H9 (cell line): ENCODE measurements around the gene SOX30. TPM values are rescaled to one million over a fixed set of nuclear protein-coding genes. Genes with fewer than 3 reads are reported as not detected.
"Not testable (repeated sequence)": the region's sequence is repeated elsewhere in the genome, so short reads cannot be mapped to it uniquely, and the experiment has no call there.

Source experiments
- DNase-seq: peaks from one replicate; pipeline ENCODE4 v3.0.0-alpha.2; 2017
- H2AFZ ChIP-seq: one replicate; pipeline ENCODE4 v1.6.1; 2013; ENCODE audit warnings: mild to moderate bottlenecking, low read length, control low read depth, moderate library complexity
- H2AK5ac ChIP-seq: 2 replicates; pipeline ENCODE4 v1.6.1; 2013; ENCODE audit warnings: low read length, control low read depth, mixed read lengths; ENCODE audit not compliant: insufficient read length
- H2BK120ac ChIP-seq: one replicate; pipeline ENCODE4 v1.6.1; 2013; ENCODE audit warnings: low read depth, mild to moderate bottlenecking, low read length, control low read depth, inconsistent platforms; ENCODE audit not compliant: poor library complexity, severe bottlenecking
- H2BK12ac ChIP-seq: 2 replicates; pipeline ENCODE4 v1.6.1; 2013; ENCODE audit warnings: low read length, control low read depth, mixed read lengths, low read depth; ENCODE audit not compliant: insufficient read length
- H2BK15ac ChIP-seq: 2 replicates; pipeline ENCODE4 v1.6.1; 2013; ENCODE audit warnings: low read depth, low read length, control low read depth
- H2BK20ac ChIP-seq: one replicate; pipeline ENCODE4 v1.6.1; 2013; ENCODE audit warnings: low read depth, mild to moderate bottlenecking, low read length, control low read depth, inconsistent platforms; ENCODE audit not compliant: poor library complexity, severe bottlenecking
- H2BK5ac ChIP-seq: 2 replicates; pipeline ENCODE4 v1.6.1; 2013; ENCODE audit warnings: low read length, control low read depth, mixed read lengths; ENCODE audit not compliant: insufficient read length
- H3K14ac ChIP-seq: 2 replicates; pipeline ENCODE4 v1.6.1; 2013; ENCODE audit warnings: low read length, control low read depth; ENCODE audit not compliant: insufficient read depth
- H3K18ac ChIP-seq: 2 replicates; pipeline ENCODE4 v1.6.1; 2013; ENCODE audit warnings: low read depth, mild to moderate bottlenecking, mixed read lengths, low read length, control low read depth; ENCODE audit not compliant: insufficient read length
- H3K23ac ChIP-seq: 2 replicates; pipeline ENCODE4 v1.6.1; 2013; ENCODE audit warnings: low read length, control low read depth, mixed read lengths, low read depth; ENCODE audit not compliant: insufficient read length
- H3K23me2 ChIP-seq: 2 replicates; pipeline ENCODE4 v1.6.1; 2013; ENCODE audit warnings: low read depth, mild to moderate bottlenecking, mixed read lengths, low read length, control low read depth; ENCODE audit not compliant: insufficient read length, poor library complexity, severe bottlenecking
- H3K27ac ChIP-seq: 2 replicates; pipeline ENCODE4 v1.5.1; 2013; ENCODE audit warnings: low read length, control low read depth, mixed read lengths, low read depth; ENCODE audit not compliant: insufficient read length
- H3K27me3 ChIP-seq: 2 replicates; pipeline ENCODE4 v1.6.1; 2013; ENCODE audit warnings: low read length, control low read depth, inconsistent platforms; ENCODE audit not compliant: insufficient read depth
- H3K4ac ChIP-seq: 2 replicates; pipeline ENCODE4 v1.6.1; 2013; ENCODE audit warnings: low read depth, mild to moderate bottlenecking, control low read depth, inconsistent platforms, low read length, moderate library complexity
- H3K4me1 ChIP-seq: 2 replicates; pipeline ENCODE4 v1.6.1; 2013; ENCODE audit warnings: low read length, control low read depth, inconsistent platforms; ENCODE audit not compliant: insufficient read depth
- H3K4me2 ChIP-seq: 2 replicates; pipeline ENCODE4 v1.6.1; 2013; ENCODE audit warnings: low read length, control low read depth, mixed read lengths; ENCODE audit not compliant: insufficient read length, insufficient read depth
- H3K56ac ChIP-seq: 2 replicates; pipeline ENCODE4 v1.6.1; 2013; ENCODE audit warnings: low read depth, mild to moderate bottlenecking, mixed read lengths, low read length, control low read depth; ENCODE audit not compliant: insufficient read length
- H3K79me1 ChIP-seq: 2 replicates; pipeline ENCODE4 v1.6.1; 2013; ENCODE audit warnings: low read depth, mild to moderate bottlenecking, moderate library complexity, low read length, control low read depth, inconsistent platforms; ENCODE audit not compliant: insufficient read depth, poor library complexity, severe bottlenecking
- H3K79me2 ChIP-seq: 2 replicates; pipeline ENCODE4 v1.6.1; 2013; ENCODE audit warnings: low read length, control low read depth, inconsistent platforms; ENCODE audit not compliant: insufficient read depth
- H3K9ac ChIP-seq: 2 replicates; pipeline ENCODE4 v1.6.1; 2013; ENCODE audit warnings: low read length, control low read depth, mixed read lengths; ENCODE audit not compliant: insufficient read length; ENCODE audit errors: extremely low read depth
- H3K9me3 ChIP-seq: one replicate; pipeline ENCODE4 v1.6.1; 2013; ENCODE audit warnings: low read depth, low read length, inconsistent platforms; ENCODE audit not compliant: control insufficient read depth
- H3T11ph ChIP-seq: one replicate; pipeline ENCODE4 v1.6.1; 2013; ENCODE audit warnings: mild to moderate bottlenecking, low read length, control low read depth, inconsistent platforms
- H4K20me1 ChIP-seq: one replicate; pipeline ENCODE4 v1.6.1; 2013; ENCODE audit not compliant: control insufficient read depth, insufficient read length, insufficient read depth
- H4K5ac ChIP-seq: 2 replicates; pipeline ENCODE4 v1.6.1; 2013; ENCODE audit warnings: low read depth, mild to moderate bottlenecking, mixed read lengths, low read length, control low read depth; ENCODE audit not compliant: insufficient read length
- H4K8ac ChIP-seq: replicated peaks from 2 replicates; pipeline ENCODE4 v1.6.1; 2013; ENCODE audit warnings: low read length, control low read depth, mixed read lengths, low read depth; ENCODE audit not compliant: insufficient read length
- H4K91ac ChIP-seq: 2 replicates; pipeline ENCODE4 v1.6.1; 2013; ENCODE audit warnings: low read depth, mild to moderate bottlenecking, moderate library complexity, mixed read lengths, low read length, control low read depth; ENCODE audit not compliant: insufficient read length
- H3K27ac Mint-ChIP-seq, 3 experiments: 2 replicates in 2 of 3; 3 replicates in 1 of 3; pipeline ENCODE4 v1.8.0; 2020 to 2021; ENCODE audit warnings: mixed read lengths in 3 of 3, mild to moderate bottlenecking in 1 of 3, moderate library complexity in 1 of 3
- H3K27me3 Mint-ChIP-seq: 2 replicates; pipeline ENCODE4 v1.8.0; 2021; ENCODE audit warnings: low read depth, mild to moderate bottlenecking, moderate library complexity, mixed read lengths
- H3K36me3 Mint-ChIP-seq, 3 experiments: 2 replicates in 2 of 3; 3 replicates in 1 of 3; pipeline ENCODE4 v1.8.0; 2020 to 2021; ENCODE audit warnings: low read depth in 3 of 3, mixed read lengths in 3 of 3; ENCODE audit not compliant: insufficient read depth in 1 of 3
- H3K4me1 Mint-ChIP-seq, 2 experiments: 2 replicates each; pipeline ENCODE4 v1.8.0; 2020; ENCODE audit warnings: mixed read lengths in 2 of 2
- H3K4me3 Mint-ChIP-seq, 2 experiments: 2 replicates in 1 of 2; 3 replicates in 1 of 2; pipeline ENCODE4 v1.8.0; 2020 to 2021; ENCODE audit warnings: mild to moderate bottlenecking in 2 of 2, mixed read lengths in 2 of 2, moderate library complexity in 1 of 2
- H3K9me3 Mint-ChIP-seq, 2 experiments: 2 replicates in 1 of 2; 3 replicates in 1 of 2; pipeline ENCODE4 v1.8.0; 2020; ENCODE audit warnings: mild to moderate bottlenecking in 2 of 2, mixed read lengths in 2 of 2, moderate library complexity in 1 of 2
- WGBS: extraction: QIAGEN DNeasy Blood & Tissue Kit; methylation state at CpG from one replicate; pipeline ENCODE4 v1.1.7; 2013; ENCODE audit warnings: missing lambda C conversion rate, low lambda C conversion rate, mixed read lengths; ENCODE audit not compliant: insufficient read length; ENCODE audit errors: extremely low coverage; 5-methylcytosine and 5-hydroxymethylcytosine counted together
- total RNA-seq: library from RNA; stranded (reverse); gene quantifications from 2 replicates; pipeline ENCODE4 v1.2.1, GENCODE V29; 2021

Gene SOX30
- total RNA-seq, 1 experiment from 2014 or later = not detected

- H2BK15ac ChIP-seq, H3K4me2 ChIP-seq, H3K9me3 ChIP-seq, H3K4me1 Mint-ChIP-seq, H3K4me3 Mint-ChIP-seq, H2BK120ac ChIP-seq, H3K27me3 Mint-ChIP-seq, H3K23ac ChIP-seq, H3K9ac ChIP-seq, H3T11ph ChIP-seq, H4K20me1 ChIP-seq, DNase-seq, H3K18ac ChIP-seq, H3K27me3 ChIP-seq, H3K79me2 ChIP-seq, H3K4me1 ChIP-seq, H4K91ac ChIP-seq, H4K5ac ChIP-seq, H2BK12ac ChIP-seq, H2BK20ac ChIP-seq, H3K27ac Mint-ChIP-seq, H2AFZ ChIP-seq, H3K79me1 ChIP-seq, H4K8ac ChIP-seq, H3K27ac ChIP-seq, H2AK5ac ChIP-seq, H3K14ac ChIP-seq, H3K4ac ChIP-seq, H2BK5ac ChIP-seq, H3K56ac ChIP-seq, H3K23me2 ChIP-seq: not testable (repeated sequence)
- WGBS = no CpG with 5 or more reads among the region's 3 CpGs
- Mint-ChIP-seq H3K9me3 (peaks cover 43 to 50% of the 10 kb centered on the region in 2 experiments), H3K36me3 (peaks cover 7 to 26% (median 8%) of the 10 kb centered on the region in 3 experiments)
Measured at GRCh38 chr5:157696154-157696553, 43.9 kb upstream of the SOX30 start.

- H3K4me1 Mint-ChIP-seq, H3K79me1 ChIP-seq, H3K4me3 Mint-ChIP-seq, H2AFZ ChIP-seq, H3K14ac ChIP-seq, H3K23ac ChIP-seq, H3K9me3 ChIP-seq, H3T11ph ChIP-seq, H2BK5ac ChIP-seq, H3K27ac ChIP-seq, H3K56ac ChIP-seq, H3K4me2 ChIP-seq, H4K8ac ChIP-seq, H3K4me1 ChIP-seq, H3K27ac Mint-ChIP-seq, H3K27me3 Mint-ChIP-seq, H3K18ac ChIP-seq, H2BK120ac ChIP-seq, H3K27me3 ChIP-seq, DNase-seq, H2AK5ac ChIP-seq, H2BK12ac ChIP-seq, H4K20me1 ChIP-seq, H4K5ac ChIP-seq, H3K79me2 ChIP-seq, H3K4ac ChIP-seq, H2BK15ac ChIP-seq, H3K23me2 ChIP-seq, H4K91ac ChIP-seq, H3K9ac ChIP-seq, H2BK20ac ChIP-seq: not testable (repeated sequence)
- Mint-ChIP-seq H3K36me3 (peaks cover 4 to 20% (median 6%) of the 10 kb centered on the region in 3 experiments; a peak in 6 of 7 replicates), H3K9me3 (peaks cover 28 to 40% of the 10 kb centered on the region in 2 experiments)
- no CpG with 5 or more reads among the region's 25 CpGs for WGBS
Measured at GRCh38 chr5:157693816-157694215, 41.6 kb upstream of the SOX30 start.
